WERI-Rb-1 (cell line): ENCODE data around the gene NMNAT2.

Experiments used
- DNase-seq: peaks from one replicate; pipeline ENCODE4 v3.0.0-alpha.2; 2020
- H3K27ac ChIP-seq: fragments of 250-450 bp; sonication (Bioruptor Pico); 2 replicates; pipeline ENCODE4 v1.5.1; 2020; ENCODE audit warnings: mild to moderate bottlenecking, moderate library complexity
- H3K27me3 ChIP-seq: fragments of 250-450 bp; sonication (Bioruptor Pico); 2 replicates; pipeline ENCODE4 v1.5.1; 2021; ENCODE audit warnings: mild to moderate bottlenecking, low read depth, moderate library complexity; ENCODE audit not compliant: insufficient read depth, severe bottlenecking
- H3K36me3 ChIP-seq: fragments of 250-450 bp; sonication (Bioruptor Pico); 2 replicates; pipeline ENCODE4 v1.5.1; 2020; ENCODE audit warnings: mild to moderate bottlenecking, moderate library complexity
- H3K4me3 ChIP-seq: 2 replicates; pipeline ENCODE4 v1.5.1; 2011; ENCODE audit warnings: low read depth, mild to moderate bottlenecking, control low read depth, low read length
- H3K9me3 ChIP-seq: fragments of 250-450 bp; sonication (Bioruptor Pico); 2 replicates; pipeline ENCODE4 v1.5.1; 2021; ENCODE audit warnings: mild to moderate bottlenecking, moderate library complexity; ENCODE audit not compliant: severe bottlenecking
- CTCF ChIP-seq: IDR thresholded peaks from 2 replicates; pipeline ENCODE4 v1.5.1; 2011; ENCODE audit warnings: low read depth, mild to moderate bottlenecking, control low read depth, inconsistent platforms, low read length

NMNAT2 gene

DNA sequence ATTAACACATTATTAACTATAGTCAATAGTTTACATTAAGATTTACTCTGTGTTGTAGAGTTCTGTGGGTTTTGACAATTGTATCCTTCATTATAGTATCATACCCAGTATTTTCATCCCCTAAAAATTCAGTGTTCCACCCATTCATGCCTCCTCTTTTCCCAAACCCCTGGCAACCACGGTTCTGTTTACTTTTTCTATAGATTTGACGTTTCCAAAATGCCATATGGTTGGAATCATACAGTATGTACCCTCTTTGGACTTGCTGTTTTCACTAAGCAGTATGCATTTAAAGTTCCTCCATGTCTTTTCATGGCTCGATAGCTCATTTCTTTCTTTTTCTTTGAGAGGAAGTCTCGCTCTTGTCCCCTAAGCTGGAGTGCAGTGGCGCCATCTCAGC is 122.7 kb downstream of the NMNAT2 start:
- H3K27me3 ChIP-seq, result no peaks in the 10 kb centered on the region
- H3K9me3 ChIP-seq, result no peaks in the 10 kb centered on the region
- no peak for TF ChIP-seq CTCF
- no peaks in the 10 kb centered on the region for H3K36me3 ChIP-seq
- H3K27ac ChIP-seq, result no peak overlapping the region
- H3K4me3 ChIP-seq, result no peak overlapping the region
- no peak for DNase-seq

DNA sequence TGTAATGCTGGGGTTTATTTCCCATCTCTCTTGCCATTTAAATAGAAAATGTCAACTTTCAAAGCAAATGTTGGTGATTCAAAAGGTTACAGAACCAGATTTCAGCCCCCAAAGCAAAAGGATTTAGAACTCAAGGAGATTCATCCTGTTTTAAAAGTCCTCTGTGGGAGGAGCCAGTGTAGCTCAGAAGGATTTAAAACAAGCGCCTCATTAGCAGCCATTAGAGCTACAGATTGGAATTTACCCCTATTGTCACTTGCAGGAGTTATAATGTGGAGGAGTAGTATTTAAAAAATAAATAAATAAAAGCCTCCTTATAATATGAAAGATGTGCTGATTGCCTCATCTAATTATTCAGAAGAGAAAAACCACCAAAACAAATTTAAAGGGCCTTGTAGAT is 124.3 kb downstream of the NMNAT2 start:
- no peak for TF ChIP-seq CTCF
- H3K9me3 ChIP-seq, result no peaks in the 10 kb centered on the region
- H3K27me3 ChIP-seq, result no peaks in the 10 kb centered on the region
- DNase-seq, result no peak
- no peaks in the 10 kb centered on the region for H3K36me3 ChIP-seq
- no peak overlapping the region for H3K27ac ChIP-seq
- no peak overlapping the region for H3K4me3 ChIP-seq

DNA sequence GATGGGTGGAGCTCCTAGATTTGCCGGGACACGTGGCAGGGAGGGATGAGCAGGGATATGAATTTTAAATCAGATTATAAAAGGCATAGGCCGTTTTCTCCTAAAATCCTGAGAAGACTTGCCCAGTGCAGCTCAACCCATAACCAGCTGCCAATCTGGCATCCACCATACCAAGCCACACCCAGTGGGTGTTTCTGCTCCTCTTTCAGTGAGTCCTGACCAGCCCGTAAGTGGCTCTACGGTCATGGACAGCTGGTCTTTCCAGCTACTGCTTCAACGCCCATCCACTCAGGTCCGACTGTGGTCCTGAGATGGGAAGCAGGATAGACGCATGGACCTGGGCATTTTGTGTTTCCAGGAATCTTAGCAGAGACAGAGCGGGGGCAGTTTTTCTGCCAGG is 124.9 kb downstream of the NMNAT2 start:
- H3K4me3 ChIP-seq, result no peak overlapping the region
- no peaks in the 10 kb centered on the region for H3K36me3 ChIP-seq
- peaks cover 4% of the 10 kb centered on the region for H3K9me3 ChIP-seq
- no peak for DNase-seq
- no peak overlapping the region for H3K27ac ChIP-seq
- TF ChIP-seq CTCF, result no peak
- no peaks in the 10 kb centered on the region for H3K27me3 ChIP-seq

GRCh38 chr1:183291802-183292514 is 126.2 kb downstream of the NMNAT2 start:
- Histone ChIP-seq H3K27ac (no peak overlapping the region), H3K36me3 (no peaks in the 10 kb centered on the region), H3K9me3 (peaks cover 4% of the 10 kb centered on the region), H3K27me3 (no peaks in the 10 kb centered on the region), H3K4me3 (no peak overlapping the region)
- no peak for TF ChIP-seq CTCF
- DNase-seq, result no peak

DNA sequence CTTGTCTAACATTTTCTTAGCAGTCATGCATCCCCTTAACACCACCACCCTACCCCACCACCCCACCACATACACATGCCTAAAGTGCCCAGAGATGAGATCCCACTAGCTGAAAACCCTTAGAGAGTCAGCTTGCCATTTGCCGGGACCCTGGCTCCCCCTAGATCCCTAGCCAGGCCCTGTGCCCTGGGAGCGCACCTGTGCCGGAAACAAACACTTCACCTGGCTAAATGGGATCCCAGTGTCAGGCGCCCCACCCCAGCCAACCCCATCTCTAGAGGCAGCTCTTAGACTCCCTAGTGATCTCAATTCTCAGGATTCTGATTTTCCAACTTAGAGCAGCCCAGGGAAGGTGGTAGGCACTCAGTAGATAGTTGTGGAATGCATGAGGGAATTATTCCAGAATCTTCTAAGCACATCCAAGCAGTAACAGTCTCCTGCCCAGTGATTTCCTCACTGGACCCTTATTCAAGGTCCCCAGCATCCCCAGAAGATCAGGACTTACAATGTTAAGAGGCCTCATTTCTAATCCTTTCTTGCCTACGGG is 126.9 kb downstream of the NMNAT2 start:
- Histone ChIP-seq H3K9me3 (peaks cover 4% of the 10 kb centered on the region), H3K27ac (no peak overlapping the region), H3K27me3 (no peaks in the 10 kb centered on the region), H3K4me3 (no peak overlapping the region), H3K36me3 (no peaks in the 10 kb centered on the region)
- no peak for TF ChIP-seq CTCF
- DNase-seq, result no peak

GRCh38 chr1:183290628-183291027 is 127.6 kb downstream of the NMNAT2 start:
- H3K27ac ChIP-seq, result no peak overlapping the region
- peaks cover 4% of the 10 kb centered on the region for H3K9me3 ChIP-seq
- H3K36me3 ChIP-seq, result no peaks in the 10 kb centered on the region
- no peak overlapping the region for H3K4me3 ChIP-seq
- no peak for TF ChIP-seq CTCF
- H3K27me3 ChIP-seq, result no peaks in the 10 kb centered on the region
- no peak for DNase-seq
